Kidney (tissue), 14 donors: ENCODE results near the gene NUMB. TPM values are rescaled to one million over a fixed set of nuclear protein-coding genes. Genes with fewer than 3 reads are reported as not detected.

Experiments used
- DNase-seq, 5 donors: peaks; one replicate each; pipeline ENCODE4 v3.0.0-alpha.2; 2013 to 2020
- FAIRE-seq: peaks from 2 replicates; lab custom pipeline; 2012; peaks lifted over from hg19 to GRCh38; lab: Jason Lieb, UNC
- H3K27ac ChIP-seq, 2 donors: one replicate each; pipeline ENCODE4 v1.7.0; 2013; ENCODE audit warnings: low read depth in 2 of 2, low read length in 2 of 2, inconsistent platforms in 1 of 2
- H3K27me3 ChIP-seq: one replicate; pipeline ENCODE4 v1.7.1; 2013; ENCODE audit warnings: low read length, inconsistent platforms; ENCODE audit not compliant: control insufficient read depth, insufficient read depth
- H3K36me3 ChIP-seq, 3 donors: one replicate each; pipeline versions ENCODE4 v1.7.0 to v1.7.1; 2013; ENCODE audit warnings: low read length in 3 of 3, control low read depth in 1 of 3, inconsistent platforms in 1 of 3; ENCODE audit not compliant: insufficient read depth in 3 of 3, control insufficient read depth in 2 of 3
- H3K4me1 ChIP-seq, 3 donors: one replicate each; pipeline versions ENCODE4 v1.7.0 to v1.7.1; 2013; ENCODE audit warnings: low read length in 3 of 3, inconsistent platforms in 1 of 3, low read depth in 1 of 3; ENCODE audit not compliant: control insufficient read depth in 2 of 3, insufficient read depth in 2 of 3
- H3K4me3 ChIP-seq, 3 donors: one replicate each; pipeline versions ENCODE4 v1.7.0 to v1.8.1; 2013; ENCODE audit warnings: low read length in 3 of 3, control low read depth in 1 of 3, inconsistent platforms in 1 of 3
- H3K9ac ChIP-seq, 3 donors: one replicate each; pipeline versions ENCODE4 v1.7.0 to v1.7.1; 2013; ENCODE audit warnings: low read length in 3 of 3, control low read depth in 1 of 3, inconsistent platforms in 1 of 3
- H3K9me3 ChIP-seq, 3 donors: one replicate each; pipeline versions ENCODE4 v1.7.0 to v1.7.1; 2013; ENCODE audit warnings: low read length in 3 of 3, control low read depth in 1 of 3, inconsistent platforms in 1 of 3; ENCODE audit not compliant: control insufficient read depth in 2 of 3, insufficient read depth in 1 of 3
- intact Hi-C: fragments of 100-400 bp; cut with DNase I; formaldehyde crosslinking; loops from one replicate; pipeline ENCODE4 v1.11.1; 2022
- polyA plus RNA-seq: library from polyadenylated mRNA; stranded (reverse); fragments of 350-450 nt; fragmentation: Illumina TruSeq; extraction: RNeasy Lipid Tissue Mini Kit (QIAGEN cat#74804); gene quantifications from one replicate; pipeline ENCODE4 v1.2.3, GENCODE V29; 2014; ENCODE audit warnings: low read depth, low replicate concordance; ENCODE audit not compliant: insufficient read depth
- total RNA-seq: library from RNA; stranded (reverse); fragmentation: NEBNext Ultra II Directional; extraction: Animal tissue kit (Norgen Biotek cat#: 25700); gene quantifications from one replicate; pipeline ENCODE4 v1.2.1, GENCODE V29; 2021
- TF ChIP-seq, protein P1 (sequence below): IDR thresholded peaks from 3 replicates; pipeline ENCODE4 v1.5.1; 2012; ENCODE audit warnings: mild to moderate bottlenecking, moderate library complexity, borderline replicate concordance; ENCODE audit not compliant: insufficient read depth; ENCODE audit errors: extremely low read depth
- donor health status: control.
- donor health status: control.
- donor health status: control.
- donor health status: control.
- donor health status: control.
- donor health status: DM: yes; HTN: yes; CAD: no.
- donor health status: Normal renal cell carcinoma (clear cell type).

NUMB gene
- total and polyA plus RNA-seq, 2 donors from 2014 or later = 42.4 to 104 TPM

DNA sequence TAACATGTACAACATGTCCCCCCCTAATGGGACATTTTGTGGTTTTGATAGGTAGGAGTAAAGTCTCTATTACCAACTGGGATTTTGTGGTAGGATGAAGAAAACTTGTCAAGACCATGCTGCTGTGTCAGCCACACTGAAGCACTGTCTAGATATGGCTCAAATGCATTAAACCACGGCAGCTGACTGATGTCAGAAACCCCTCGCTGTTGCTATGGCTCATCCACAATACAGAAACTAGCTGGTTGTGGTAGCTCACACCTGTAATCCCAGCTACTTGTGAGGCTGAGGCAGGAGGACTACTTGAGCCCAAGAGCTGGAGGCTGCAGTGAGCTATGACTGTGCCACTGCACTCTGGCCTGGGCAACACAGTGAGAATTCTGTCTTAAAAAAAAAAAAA lies 181.0 kb downstream of the NUMB start:
- DNase-seq (no peak), FAIRE-seq (no peak)
- Histone ChIP-seq H3K36me3 (peaks cover 7 to 60% (median 29%) of the 10 kb centered on the region in 3 donors), H3K27me3 (no peaks in the 10 kb centered on the region), H3K9ac (no peak overlapping the region), H3K27ac (no peak overlapping the region), H3K9me3 (no peaks in the 10 kb centered on the region), H3K4me3 (no peak overlapping the region), H3K4me1 (no peaks in the 10 kb centered on the region)
- intact Hi-C loops = no loop called here
- TF ChIP-seq, protein P1, sequence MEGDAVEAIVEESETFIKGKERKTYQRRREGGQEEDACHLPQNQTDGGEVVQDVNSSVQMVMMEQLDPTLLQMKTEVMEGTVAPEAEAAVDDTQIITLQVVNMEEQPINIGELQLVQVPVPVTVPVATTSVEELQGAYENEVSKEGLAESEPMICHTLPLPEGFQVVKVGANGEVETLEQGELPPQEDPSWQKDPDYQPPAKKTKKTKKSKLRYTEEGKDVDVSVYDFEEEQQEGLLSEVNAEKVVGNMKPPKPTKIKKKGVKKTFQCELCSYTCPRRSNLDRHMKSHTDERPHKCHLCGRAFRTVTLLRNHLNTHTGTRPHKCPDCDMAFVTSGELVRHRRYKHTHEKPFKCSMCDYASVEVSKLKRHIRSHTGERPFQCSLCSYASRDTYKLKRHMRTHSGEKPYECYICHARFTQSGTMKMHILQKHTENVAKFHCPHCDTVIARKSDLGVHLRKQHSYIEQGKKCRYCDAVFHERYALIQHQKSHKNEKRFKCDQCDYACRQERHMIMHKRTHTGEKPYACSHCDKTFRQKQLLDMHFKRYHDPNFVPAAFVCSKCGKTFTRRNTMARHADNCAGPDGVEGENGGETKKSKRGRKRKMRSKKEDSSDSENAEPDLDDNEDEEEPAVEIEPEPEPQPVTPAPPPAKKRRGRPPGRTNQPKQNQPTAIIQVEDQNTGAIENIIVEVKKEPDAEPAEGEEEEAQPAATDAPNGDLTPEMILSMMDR = no peak

DNA sequence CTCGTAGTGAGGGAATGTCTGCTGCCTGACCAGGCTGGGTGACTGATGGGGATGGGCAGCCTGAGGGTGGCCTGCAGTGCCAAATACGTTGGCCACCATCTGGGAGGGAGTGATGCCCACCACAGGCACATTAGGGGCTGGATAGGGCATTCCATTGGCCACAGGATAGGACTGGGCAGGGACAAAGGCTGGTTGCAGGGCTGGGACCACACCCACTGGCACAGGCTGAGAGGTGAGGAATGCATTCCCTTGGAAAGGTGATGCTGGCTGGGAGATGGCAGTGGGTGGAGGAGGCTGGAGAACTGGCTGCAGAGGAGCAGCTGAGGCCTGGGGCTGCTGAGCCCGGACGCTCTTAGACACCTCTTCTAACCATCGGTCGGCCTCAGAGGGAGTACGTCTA lies 181.5 kb downstream of the NUMB start:
- intact Hi-C loops = no loop called here
- no peak for FAIRE-seq
- H3K27ac ChIP-seq = no peak overlapping the region
- no peaks in the 10 kb centered on the region for H3K27me3 ChIP-seq
- DNase-seq = no peak
- TF ChIP-seq, protein P1 = no peak
- no peaks in the 10 kb centered on the region for H3K9me3 ChIP-seq
- no peak overlapping the region for H3K9ac ChIP-seq
- no peaks in the 10 kb centered on the region for H3K4me1 ChIP-seq
- H3K36me3 ChIP-seq = peaks cover 7 to 57% (median 25%) of the 10 kb centered on the region in 3 donors
- no peak overlapping the region for H3K4me3 ChIP-seq

DNA sequence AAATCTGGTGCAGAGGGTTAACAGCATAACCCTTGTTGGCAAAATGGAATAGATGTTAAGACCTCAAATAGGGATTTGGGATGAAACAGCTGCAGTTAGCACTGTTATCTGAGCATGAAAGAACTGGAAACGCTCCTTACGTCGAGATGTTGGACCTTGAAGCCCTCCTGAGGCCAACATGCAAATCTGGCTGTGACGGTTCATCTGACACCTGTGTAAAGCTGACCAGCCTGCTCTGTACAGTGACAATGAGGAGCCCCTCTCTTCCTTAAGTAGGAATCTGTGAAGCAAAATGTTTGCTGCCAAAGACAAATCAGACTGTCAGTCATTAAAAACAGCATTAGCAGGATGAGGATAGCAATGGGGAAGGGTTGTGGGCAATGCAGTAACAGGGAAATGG lies 184.5 kb downstream of the NUMB start:
- DNase-seq = no peak
- H3K4me3 ChIP-seq = no peak overlapping the region
- no peak for FAIRE-seq
- H3K27ac ChIP-seq = no peak overlapping the region
- H3K36me3 ChIP-seq = peaks cover 5 to 38% (median 19%) of the 10 kb centered on the region in 3 donors
- H3K9ac ChIP-seq = no peak overlapping the region
- H3K27me3 ChIP-seq = no peaks in the 10 kb centered on the region
- intact Hi-C loops = no loop called here
- H3K9me3 ChIP-seq = no peaks in the 10 kb centered on the region
- TF ChIP-seq, protein P1 = no peak
- peaks cover 0 to 11% (median 10%) of the 10 kb centered on the region in 3 donors for H3K4me1 ChIP-seq

DNA sequence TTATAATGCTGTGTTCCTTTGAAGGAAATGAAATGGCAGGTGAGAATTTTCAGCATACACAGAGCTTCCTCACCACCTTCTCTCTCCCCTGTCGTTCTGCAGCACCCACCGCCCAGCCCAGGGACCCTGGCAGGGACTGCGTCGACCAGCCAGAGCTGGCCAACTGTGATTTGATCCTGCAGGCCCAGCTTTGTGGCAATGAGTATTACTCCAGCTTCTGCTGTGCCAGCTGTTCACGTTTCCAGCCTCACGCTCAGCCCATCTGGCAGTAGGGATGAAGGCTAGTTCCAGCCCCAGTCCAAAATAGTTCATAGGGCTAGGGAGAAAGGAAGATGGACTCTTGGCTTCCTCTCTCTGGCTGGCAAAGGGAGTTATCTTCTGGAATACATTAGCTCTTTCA lies 186.0 kb downstream of the NUMB start:
- FAIRE-seq = no peak
- H3K9ac ChIP-seq = no peak overlapping the region
- H3K27me3 ChIP-seq = no peaks in the 10 kb centered on the region
- H3K36me3 ChIP-seq = peaks cover 5 to 39% (median 24%) of the 10 kb centered on the region in 3 donors
- intact Hi-C loops = no loop called here
- H3K27ac ChIP-seq = no peak overlapping the region
- no peaks in the 10 kb centered on the region for H3K9me3 ChIP-seq
- TF ChIP-seq, protein P1 = no peak
- peaks cover 0 to 13% (median 11%) of the 10 kb centered on the region in 3 donors for H3K4me1 ChIP-seq
- H3K4me3 ChIP-seq = no peak overlapping the region
- DNase-seq = no peak
